HG03558 (cell line): Measurements from ENCODE around the gene PRKAR1A.

ENCODE experiments used
- ATAC-seq: cut with Tn5 transposase; IDR thresholded peaks from one replicate; pipeline ENCODE4 v1.9.1; 2021; ENCODE audit warnings: moderate number of reproducible peaks; ENCODE audit not compliant: unreplicated experiment; ENCODE audit errors: extremely low read depth

PRKAR1A gene

DNA sequence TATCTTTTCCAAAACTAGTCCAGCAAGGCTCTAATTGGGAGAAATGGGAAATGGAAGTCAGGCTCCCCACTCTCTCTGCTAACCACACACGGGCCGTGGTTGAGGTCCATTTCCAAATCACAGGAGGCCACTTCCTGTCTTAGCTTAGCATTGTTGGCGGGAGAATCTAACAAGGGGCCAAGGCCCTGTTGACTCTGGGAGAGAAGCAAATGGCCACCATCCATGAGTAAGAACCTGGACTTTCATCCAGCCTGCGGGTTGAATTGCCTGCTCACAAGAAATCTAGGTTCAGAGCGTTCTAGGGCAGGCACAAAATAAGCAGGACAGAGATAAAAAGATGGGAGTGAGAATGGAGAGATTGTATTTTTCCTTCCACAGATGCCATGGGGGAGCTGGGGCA, 83.3 kb downstream of the PRKAR1A start:
- ATAC-seq: no peak

DNA sequence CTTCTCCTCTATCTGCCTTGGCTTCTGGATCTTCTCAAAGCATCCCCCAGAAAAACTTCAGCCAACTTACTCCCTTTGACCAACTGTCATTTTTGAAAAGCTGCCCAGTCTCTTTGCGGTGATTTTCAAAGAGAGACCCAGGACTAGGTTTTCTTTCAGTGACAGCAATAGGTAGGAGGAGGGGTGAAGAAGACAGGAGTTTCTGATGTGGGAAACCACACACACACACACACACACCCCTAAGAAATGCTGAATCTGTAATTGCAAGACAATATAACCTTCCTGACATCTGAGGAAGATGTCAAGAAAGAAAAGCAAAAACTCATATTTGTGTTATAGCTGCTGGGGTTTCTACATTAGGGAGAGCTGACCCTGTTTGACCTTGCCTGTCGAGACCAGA, 83.8 kb downstream of the PRKAR1A start:
- no peak for ATAC-seq

DNA sequence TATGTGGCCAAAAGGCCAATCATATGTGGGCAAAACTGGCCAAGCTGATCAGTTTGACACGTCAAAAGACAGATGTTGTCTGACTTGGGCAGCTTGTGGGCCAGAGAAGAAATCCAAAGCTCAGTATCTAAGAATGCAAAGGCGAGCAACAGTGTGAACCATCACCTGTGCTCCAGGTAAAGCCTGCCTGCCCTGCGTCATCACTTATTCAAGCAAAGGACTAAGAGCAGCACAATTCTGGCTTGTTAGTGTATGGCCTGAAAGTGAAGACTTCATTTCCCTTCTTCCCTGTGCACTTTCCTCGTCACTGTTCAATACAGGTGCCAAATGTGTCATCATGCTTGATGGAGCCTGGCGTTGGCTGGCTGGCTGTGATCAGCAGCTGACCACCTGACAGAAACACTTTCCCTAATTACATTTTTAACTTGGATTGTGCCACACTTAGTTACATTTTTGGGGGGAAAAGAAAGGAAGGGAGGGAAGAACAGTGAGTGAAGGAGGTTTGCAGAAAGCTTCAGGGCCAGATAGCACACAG, 84.2 kb downstream of the PRKAR1A start:
- no peak for ATAC-seq

DNA sequence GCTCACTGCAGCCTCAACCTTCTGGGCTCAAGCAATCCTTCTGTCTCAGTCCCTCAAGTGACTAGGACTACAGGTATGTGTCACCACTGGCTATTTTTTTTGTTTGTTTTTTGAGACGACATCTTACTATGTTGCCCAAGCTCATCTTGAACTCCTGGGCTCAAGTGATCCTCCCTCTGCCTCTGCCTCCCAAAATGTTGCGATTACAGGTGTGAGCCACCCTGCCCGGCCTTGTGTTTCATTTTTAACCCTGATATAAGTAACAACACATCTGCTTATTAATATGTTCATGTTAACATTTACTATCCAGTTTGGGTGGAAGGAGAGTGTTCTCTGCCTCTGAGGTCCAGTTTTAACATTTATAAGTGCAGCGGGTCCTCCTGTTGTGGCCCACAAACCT, 85.8 kb downstream of the PRKAR1A start:
- ATAC-seq: no peak

DNA sequence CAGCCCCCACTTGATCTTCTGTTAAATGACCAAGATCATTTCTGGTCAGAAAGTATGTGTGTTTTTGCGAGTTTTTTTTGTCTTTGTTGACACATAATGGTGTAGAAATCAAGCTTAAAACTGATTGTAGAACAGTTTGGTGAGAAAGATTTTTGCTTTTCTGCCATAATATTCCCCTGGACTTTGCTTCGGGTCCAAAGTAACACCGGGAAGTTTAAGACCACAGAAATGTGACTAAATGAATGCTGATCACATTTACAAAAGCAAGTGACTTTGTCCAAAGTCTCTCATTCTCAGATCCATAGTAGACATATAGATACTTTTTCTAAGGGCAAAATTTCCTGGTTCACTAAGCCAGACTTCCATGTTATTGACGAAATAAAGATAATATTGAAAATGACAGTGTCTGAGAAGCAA, 86.3 kb downstream of the PRKAR1A start:
- no peak for ATAC-seq

DNA sequence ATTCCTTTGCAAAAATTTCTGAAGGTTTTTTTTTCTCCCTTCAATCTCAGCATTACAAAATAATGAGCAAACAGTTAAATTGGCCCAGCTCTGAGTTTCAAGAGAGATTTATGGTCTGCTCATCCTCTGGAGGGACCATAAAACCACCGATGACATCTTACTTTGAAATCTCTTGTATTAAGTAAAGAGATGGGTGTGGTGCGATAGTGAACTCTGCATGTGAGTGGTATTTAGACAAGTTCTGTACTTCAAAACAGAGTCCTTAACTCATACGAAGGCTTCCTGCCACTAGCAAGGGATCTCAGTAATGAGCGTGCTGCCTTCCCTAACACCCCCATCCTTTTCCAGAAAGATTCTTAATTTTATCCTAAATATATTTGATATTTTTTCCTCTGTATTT, 86.9 kb downstream of the PRKAR1A start:
- ATAC-seq: no peak

DNA sequence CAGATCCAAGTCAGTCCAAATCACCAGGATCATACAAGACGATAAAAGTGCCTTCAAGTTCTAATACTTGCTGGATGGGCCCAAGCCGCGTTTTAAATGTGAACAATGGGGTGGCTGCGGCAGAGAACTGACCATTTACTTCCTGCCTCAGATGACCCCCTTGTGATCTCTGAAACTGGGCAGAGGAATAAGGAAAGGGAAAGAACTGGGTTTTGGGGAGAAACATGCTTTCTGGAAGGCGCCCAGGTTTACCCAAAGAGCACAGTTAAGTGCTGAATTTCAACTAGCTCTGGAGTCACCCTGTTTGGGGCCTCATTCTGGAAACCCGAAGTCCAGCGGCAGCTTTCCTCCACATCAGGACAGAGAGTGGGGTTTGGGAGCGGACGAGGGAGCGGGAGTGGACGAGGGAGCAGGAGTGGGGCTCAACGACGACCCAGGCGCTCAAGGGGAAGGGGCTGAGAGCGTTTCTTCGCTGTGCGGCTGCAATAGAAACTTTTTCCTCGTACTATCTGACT, 87.4 kb downstream of the PRKAR1A start:
- no peak for ATAC-seq

DNA sequence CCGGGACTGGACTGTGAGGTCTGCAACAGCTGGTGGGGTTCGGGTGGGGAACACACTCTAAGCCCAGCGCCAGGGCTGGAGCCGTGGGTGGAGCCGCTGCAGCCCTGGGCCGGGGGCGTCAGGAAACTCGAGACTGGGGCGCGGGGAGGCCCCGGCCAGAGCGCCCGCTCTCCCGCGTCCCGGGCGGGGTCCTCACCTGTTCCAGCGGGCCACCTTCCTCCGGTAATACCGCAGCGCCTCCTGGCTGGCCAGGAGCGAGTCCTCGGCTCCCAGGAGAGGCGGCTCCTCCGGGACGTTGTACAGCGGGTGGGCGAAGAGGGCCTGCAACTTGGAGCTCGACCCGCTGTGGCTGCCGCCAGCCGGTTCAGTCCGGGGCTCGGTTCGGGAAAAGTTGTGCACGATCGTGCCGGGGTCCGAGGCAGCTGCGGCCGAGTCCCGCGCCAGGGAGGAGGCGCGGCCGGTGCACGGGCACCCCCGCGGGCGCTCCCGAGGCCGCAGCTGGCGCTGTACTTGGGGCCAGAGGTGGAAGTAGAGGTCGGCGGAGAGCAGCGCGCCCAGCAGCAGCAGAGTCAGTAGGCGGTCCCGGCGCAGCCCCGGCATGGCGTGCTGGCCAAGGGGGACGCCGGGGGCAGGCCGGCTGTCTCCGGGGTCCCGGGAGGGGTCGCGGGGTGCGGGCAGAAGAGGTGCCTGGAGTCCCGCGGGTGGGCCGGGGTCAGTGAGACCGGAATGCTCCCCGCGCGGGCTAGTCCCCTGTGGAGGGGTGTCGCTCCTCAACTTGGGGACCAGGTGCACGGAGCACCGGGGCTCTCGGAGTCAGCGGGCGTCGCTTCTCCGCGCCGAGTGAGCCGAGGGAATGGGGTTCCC, 88.1 kb downstream of the PRKAR1A start:
- no peak for ATAC-seq
